Panc1 (cell line): Measurements from ENCODE around the gene SLCO3A1. TPM values are rescaled to one million over a fixed set of nuclear protein-coding genes. Genes with fewer than 3 reads are reported as not detected.

Experiments
- ATAC-seq: fragments of 200-7000 bp; cut with Tn5 transposase; 2 replicates; pipeline ENCODE4 v1.9.1; 2020; ENCODE audit warnings: mild to moderate bottlenecking, moderate library complexity
- BruUV-seq: library from RNA; stranded (reverse); fragments of 400-500 nt; replicated peaks from 2 replicates; lab custom pipeline; 2021; lab: Mats Ljungman, UMichigan
- CTCF ChIA-PET: fragments of 300-600 bp; sonication (Branson Sonifier 250); formaldehyde crosslinking; loops from one replicate; lab custom pipeline; 2022; ENCODE audit warnings: antibody characterized with exemption; lab: Charles Lee
- POLR2A ChIA-PET: fragments of 300-600 bp; sonication (Branson Sonifier 250); formaldehyde crosslinking; loops from one replicate; lab custom pipeline; 2022; ENCODE audit warnings: antibody characterized with exemption; lab: Charles Lee
- DNase-seq: peaks from one replicate; pipeline ENCODE4 v3.0.0-alpha.2; 2010; ENCODE audit warnings: low read depth, low spot score
- H3K27ac ChIP-seq: 2 replicates; pipeline ENCODE4 v1.5.1; 2011; ENCODE audit warnings: mild to moderate bottlenecking, low read length, inconsistent platforms
- H3K27me3 ChIP-seq: fragments of 200-500 bp; sonication (Bioruptor generic); 2 replicates; pipeline ENCODE4 v1.6.0; 2014; ENCODE audit warnings: low read length, inconsistent platforms; ENCODE audit not compliant: control insufficient read depth, insufficient read depth
- H3K36me3 ChIP-seq: fragments of 200-500 bp; sonication (Bioruptor generic); 2 replicates; pipeline ENCODE4 v1.5.1; 2014; ENCODE audit warnings: inconsistent platforms, mild to moderate bottlenecking, low read length, moderate library complexity; ENCODE audit not compliant: control insufficient read depth, insufficient read depth
- H3K4me1 ChIP-seq: 2 replicates; pipeline ENCODE4 v1.5.1; 2011; ENCODE audit warnings: inconsistent platforms, mild to moderate bottlenecking, low read length, moderate library complexity; ENCODE audit not compliant: control insufficient read depth, insufficient read depth
- H3K4me3 ChIP-seq, 2 experiments: 2 replicates each; pipeline ENCODE4 v1.5.1; 2011 to 2012; ENCODE audit warnings: low read depth in 2 of 2, low read length in 2 of 2, mild to moderate bottlenecking in 2 of 2, inconsistent platforms in 1 of 2, moderate library complexity in 1 of 2
- H3K9me3 ChIP-seq: fragments of 200-500 bp; sonication (Bioruptor generic); 2 replicates; pipeline ENCODE4 v1.5.1; 2014; ENCODE audit warnings: low read depth, mild to moderate bottlenecking, inconsistent platforms, low read length, moderate library complexity; ENCODE audit not compliant: control insufficient read depth, insufficient read depth
- POLR2AphosphoS5 ChIP-seq: IDR thresholded peaks from 2 replicates; pipeline ENCODE4 v1.6.1; 2012; ENCODE audit warnings: mild to moderate bottlenecking, low read depth, low read length, moderate library complexity
- SIN3A ChIP-seq: IDR thresholded peaks from 2 replicates; pipeline ENCODE4 v1.6.1; 2012; ENCODE audit warnings: low read depth, mild to moderate bottlenecking, low read length, moderate library complexity, borderline replicate concordance; ENCODE audit not compliant: insufficient read depth
- TCF7L2 ChIP-seq: IDR thresholded peaks from 2 replicates; pipeline ENCODE4 v1.6.1; 2011; ENCODE audit warnings: mild to moderate bottlenecking, low read depth, low read length, inconsistent platforms
- in situ Hi-C: cut with HindIII; loops from 2 replicates; pipeline ENCODE4 v1.10.0; 2016; ENCODE audit warnings: low sequenced_read_pairs, low pct_unique_long_range_greater_than_20kb
- intact Hi-C: fragments of 100-400 bp; cut with micrococcal nuclease; formaldehyde crosslinking; loops from one replicate; pipeline ENCODE4 v1.10.0; 2022; ENCODE audit not compliant: unreplicated experiment
- total RNA-seq: library from RNA; stranded (reverse); gene quantifications from one replicate; pipeline ENCODE4 v1.2.1, GENCODE V29; 2021; ENCODE audit not compliant: unreplicated experiment
- TF ChIP-seq, protein P1 (sequence below): fragments of 450-650 bp; IDR thresholded peaks from 2 replicates; pipeline ENCODE4 v1.5.1; 2017; ENCODE audit warnings: mild to moderate bottlenecking
- TF ChIP-seq, protein P2 (sequence below), 2 experiments: IDR thresholded peaks; 2 replicates each; pipeline ENCODE4 v1.6.1; 2011 to 2012; ENCODE audit warnings: low read depth in 2 of 2, control low read depth in 1 of 2, low read length in 1 of 2, mild to moderate bottlenecking in 1 of 2, moderate library complexity in 1 of 2; ENCODE audit not compliant: insufficient read depth in 1 of 2

The SLCO3A1 gene
- total RNA-seq, 1 experiment from 2014 or later, result 20.6 TPM

DNA sequence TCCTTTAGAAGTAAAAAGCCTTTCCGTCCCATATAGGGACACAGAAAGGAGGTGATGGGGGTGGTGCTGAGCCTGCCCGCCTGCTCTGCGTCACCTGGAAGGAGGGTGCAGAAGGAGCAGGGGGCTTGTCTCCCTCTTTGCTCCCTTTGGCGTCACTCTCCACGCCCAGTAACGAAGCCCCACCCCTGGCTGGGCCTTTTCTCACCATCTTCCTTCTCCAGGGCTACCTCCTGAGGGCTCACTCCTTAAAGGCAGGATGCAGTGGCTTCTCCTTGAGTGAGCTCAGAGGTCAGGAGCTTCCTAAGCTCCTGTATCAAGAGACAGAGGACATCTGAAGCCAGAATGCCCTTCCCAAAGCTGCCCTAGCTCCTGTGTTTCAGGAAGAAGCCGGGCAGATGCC lies 31.5 kb downstream of the SLCO3A1 start:
- H3K36me3 ChIP-seq, result no peaks in the 10 kb centered on the region
- in situ Hi-C loops, result no loop called here
- no peak overlapping the region for H3K27ac ChIP-seq
- TF ChIP-seq TCF7L2 (no peak), POLR2AphosphoS5 (no peak), SIN3A (no peak)
- TF ChIP-seq, protein P1, sequence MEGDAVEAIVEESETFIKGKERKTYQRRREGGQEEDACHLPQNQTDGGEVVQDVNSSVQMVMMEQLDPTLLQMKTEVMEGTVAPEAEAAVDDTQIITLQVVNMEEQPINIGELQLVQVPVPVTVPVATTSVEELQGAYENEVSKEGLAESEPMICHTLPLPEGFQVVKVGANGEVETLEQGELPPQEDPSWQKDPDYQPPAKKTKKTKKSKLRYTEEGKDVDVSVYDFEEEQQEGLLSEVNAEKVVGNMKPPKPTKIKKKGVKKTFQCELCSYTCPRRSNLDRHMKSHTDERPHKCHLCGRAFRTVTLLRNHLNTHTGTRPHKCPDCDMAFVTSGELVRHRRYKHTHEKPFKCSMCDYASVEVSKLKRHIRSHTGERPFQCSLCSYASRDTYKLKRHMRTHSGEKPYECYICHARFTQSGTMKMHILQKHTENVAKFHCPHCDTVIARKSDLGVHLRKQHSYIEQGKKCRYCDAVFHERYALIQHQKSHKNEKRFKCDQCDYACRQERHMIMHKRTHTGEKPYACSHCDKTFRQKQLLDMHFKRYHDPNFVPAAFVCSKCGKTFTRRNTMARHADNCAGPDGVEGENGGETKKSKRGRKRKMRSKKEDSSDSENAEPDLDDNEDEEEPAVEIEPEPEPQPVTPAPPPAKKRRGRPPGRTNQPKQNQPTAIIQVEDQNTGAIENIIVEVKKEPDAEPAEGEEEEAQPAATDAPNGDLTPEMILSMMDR, result no peak
- TF ChIP-seq, protein P2, sequence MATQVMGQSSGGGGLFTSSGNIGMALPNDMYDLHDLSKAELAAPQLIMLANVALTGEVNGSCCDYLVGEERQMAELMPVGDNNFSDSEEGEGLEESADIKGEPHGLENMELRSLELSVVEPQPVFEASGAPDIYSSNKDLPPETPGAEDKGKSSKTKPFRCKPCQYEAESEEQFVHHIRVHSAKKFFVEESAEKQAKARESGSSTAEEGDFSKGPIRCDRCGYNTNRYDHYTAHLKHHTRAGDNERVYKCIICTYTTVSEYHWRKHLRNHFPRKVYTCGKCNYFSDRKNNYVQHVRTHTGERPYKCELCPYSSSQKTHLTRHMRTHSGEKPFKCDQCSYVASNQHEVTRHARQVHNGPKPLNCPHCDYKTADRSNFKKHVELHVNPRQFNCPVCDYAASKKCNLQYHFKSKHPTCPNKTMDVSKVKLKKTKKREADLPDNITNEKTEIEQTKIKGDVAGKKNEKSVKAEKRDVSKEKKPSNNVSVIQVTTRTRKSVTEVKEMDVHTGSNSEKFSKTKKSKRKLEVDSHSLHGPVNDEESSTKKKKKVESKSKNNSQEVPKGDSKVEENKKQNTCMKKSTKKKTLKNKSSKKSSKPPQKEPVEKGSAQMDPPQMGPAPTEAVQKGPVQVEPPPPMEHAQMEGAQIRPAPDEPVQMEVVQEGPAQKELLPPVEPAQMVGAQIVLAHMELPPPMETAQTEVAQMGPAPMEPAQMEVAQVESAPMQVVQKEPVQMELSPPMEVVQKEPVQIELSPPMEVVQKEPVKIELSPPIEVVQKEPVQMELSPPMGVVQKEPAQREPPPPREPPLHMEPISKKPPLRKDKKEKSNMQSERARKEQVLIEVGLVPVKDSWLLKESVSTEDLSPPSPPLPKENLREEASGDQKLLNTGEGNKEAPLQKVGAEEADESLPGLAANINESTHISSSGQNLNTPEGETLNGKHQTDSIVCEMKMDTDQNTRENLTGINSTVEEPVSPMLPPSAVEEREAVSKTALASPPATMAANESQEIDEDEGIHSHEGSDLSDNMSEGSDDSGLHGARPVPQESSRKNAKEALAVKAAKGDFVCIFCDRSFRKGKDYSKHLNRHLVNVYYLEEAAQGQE (IDR thresholded peaks at IDR 0.05; ENCODE audit: insufficient read depth in 1 of 2, low read depth in 2 of 2, low read length in 1 of 2), result no peak
- no peaks in the 10 kb centered on the region for H3K9me3 ChIP-seq
- no peaks in the 10 kb centered on the region; the same call in 1 of the 2 replicates for H3K4me1 ChIP-seq
- ChIA-PET CTCF (interaction anchor here (0.7 kb wide), 1 partner anchor 288 kb away, joined by 10 read pairs; no protein-coding TSS in a partner anchor), POLR2A (interaction anchor here (0.7 kb wide), 1 partner anchor 18 kb away, joined by 21 read pairs; no protein-coding TSS in a partner anchor)
- BruUV-seq, result no TSS peak
- no peak overlapping the region for H3K4me3 ChIP-seq
- ATAC-seq, result no peak; the same call in 1 of the 2 replicates
- intact Hi-C loops, result no loop called here
- H3K27me3 ChIP-seq, result no peaks in the 10 kb centered on the region
- no peak for DNase-seq

DNA sequence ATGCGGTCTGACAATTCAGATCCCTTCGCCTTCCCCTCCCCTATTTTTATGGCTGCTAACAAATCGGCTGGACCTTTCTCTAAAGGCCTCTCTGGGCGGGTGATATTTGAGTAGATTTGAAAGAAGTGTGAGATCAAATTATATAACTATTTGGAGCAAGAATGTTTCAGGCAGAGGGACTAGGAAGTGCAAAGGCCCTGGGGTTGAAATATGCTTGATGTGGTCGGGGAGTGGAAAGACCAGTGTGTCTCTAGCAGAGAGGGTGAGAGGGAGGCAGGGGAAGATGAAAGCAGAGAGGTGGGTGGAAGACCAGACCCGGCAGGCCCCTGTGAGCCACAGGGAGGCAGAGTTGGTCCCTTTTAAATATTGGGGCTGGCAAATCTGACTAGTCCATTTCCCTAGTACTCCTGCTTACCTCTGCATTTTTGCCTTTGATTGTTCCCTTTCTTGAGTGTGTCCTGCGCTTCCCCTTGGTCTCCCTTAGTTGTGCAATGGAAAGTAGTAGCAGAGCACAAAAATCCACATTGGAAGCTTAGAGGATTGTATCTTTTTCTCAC lies 32.3 kb downstream of the SLCO3A1 start:
- peak; percentile 49; the same call in 1 of the 2 replicates for ATAC-seq
- peaks cover 4% of the 10 kb centered on the region for H3K4me1 ChIP-seq
- no peak overlapping the region for H3K4me3 ChIP-seq
- DNase-seq, result no peak
- ChIA-PET POLR2A (interaction anchor here (1.1 kb wide), 1 partner anchor 32 kb away, joined by 7 read pairs; the partner anchor contains the start of gene SLCO3A1), CTCF (no interaction called here)
- no peaks in the 10 kb centered on the region for H3K9me3 ChIP-seq
- BruUV-seq, result no TSS peak
- in situ Hi-C loops (no loop called here), intact Hi-C loops (no loop called here)
- TF ChIP-seq SIN3A, result no peak
- TF ChIP-seq, protein P1, result peak; percentile 30
- H3K36me3 ChIP-seq, result no peaks in the 10 kb centered on the region
- no peak overlapping the region for H3K27ac ChIP-seq
- no peaks in the 10 kb centered on the region for H3K27me3 ChIP-seq
